LNCAP (cell line): Measurements from ENCODE around the gene CNN2.

Source experiments
- TF ChIP-seq, protein P1 (sequence below): fragments of 450-650 bp; IDR thresholded peaks from 2 replicates; pipeline ENCODE4 v1.5.1; 2017; ENCODE audit warnings: mild to moderate bottlenecking

Gene CNN2

DNA sequence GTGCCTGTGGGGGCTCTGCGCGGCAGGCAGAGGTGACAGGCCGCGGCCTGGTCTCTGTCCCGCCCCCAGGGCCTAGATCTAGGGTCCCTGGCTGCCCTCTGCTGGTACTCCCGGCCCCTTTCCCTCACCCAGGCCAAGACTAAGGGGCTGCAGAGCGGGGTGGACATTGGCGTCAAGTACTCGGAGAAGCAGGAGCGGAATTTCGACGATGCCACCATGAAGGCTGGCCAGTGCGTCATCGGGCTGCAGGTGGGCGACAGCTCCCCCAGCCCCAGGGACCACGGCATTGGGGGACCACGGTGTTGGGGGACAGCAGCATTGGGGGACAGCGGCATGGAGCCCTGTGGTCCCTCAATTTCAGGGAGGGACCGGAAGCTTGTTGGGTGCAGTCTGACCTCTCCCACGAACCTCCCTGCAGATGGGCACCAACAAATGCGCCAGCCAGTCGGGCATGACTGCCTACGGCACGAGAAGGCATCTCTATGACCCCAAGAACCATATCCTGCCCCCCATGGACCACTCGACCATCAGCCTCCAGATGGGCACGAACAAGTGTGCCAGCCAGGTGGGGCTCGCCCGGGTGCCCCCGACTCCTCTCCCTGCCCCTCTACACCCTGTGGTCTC, 9.7 kb downstream of the CNN2 start:
- TF ChIP-seq, protein P1, sequence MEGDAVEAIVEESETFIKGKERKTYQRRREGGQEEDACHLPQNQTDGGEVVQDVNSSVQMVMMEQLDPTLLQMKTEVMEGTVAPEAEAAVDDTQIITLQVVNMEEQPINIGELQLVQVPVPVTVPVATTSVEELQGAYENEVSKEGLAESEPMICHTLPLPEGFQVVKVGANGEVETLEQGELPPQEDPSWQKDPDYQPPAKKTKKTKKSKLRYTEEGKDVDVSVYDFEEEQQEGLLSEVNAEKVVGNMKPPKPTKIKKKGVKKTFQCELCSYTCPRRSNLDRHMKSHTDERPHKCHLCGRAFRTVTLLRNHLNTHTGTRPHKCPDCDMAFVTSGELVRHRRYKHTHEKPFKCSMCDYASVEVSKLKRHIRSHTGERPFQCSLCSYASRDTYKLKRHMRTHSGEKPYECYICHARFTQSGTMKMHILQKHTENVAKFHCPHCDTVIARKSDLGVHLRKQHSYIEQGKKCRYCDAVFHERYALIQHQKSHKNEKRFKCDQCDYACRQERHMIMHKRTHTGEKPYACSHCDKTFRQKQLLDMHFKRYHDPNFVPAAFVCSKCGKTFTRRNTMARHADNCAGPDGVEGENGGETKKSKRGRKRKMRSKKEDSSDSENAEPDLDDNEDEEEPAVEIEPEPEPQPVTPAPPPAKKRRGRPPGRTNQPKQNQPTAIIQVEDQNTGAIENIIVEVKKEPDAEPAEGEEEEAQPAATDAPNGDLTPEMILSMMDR = no peak

DNA sequence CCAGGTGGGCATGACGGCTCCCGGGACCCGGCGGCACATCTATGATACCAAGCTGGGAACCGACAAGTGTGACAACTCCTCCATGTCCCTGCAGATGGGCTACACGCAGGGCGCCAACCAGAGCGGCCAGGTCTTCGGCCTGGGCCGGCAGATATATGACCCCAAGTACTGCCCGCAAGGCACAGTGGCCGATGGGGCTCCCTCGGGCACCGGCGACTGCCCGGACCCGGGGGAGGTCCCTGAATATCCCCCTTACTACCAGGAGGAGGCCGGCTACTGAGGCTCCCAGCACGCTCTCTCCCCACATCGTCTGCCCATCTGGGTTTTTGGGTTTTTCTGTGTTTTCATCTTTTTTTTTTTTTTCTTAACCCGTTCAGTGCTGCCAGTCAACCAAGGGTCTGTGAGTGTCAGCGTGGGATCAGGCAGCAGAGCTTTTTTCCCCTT, 11.2 kb downstream of the CNN2 start:
- TF ChIP-seq, protein P1 = no peak

DNA sequence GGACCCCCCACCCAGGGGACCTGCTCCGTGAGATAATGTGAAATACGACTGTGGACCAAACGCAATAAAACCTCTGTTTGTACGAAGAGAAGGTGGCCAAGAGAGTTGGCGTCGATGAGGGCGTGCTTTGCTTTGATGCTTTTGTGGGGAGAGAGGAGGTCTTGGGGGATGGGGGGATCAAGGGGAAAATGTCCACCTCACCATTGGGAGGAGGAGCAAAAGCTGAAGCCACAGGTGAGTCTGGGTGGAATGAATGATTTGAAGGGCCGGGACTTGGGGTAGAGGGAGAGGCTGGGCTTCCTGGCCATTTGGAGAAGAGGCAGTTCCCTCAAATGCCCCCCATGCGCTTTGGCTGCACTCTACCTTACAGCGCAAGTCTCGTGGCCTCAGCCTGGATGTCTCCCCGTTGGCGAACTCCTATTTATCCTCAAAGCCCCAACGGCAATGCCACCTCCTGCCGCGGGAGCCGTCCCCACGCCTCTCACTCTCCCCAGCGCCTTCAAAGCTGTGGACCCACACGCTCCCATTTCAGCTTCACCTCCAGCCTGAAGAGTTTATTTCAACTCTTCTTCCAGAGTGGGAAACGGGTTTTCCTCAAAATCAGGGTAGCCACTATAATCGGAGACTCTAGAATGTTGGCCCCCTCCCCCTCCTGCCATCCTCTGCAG, 12.7 kb downstream of the CNN2 start:
- TF ChIP-seq, protein P1 = no peak

DNA sequence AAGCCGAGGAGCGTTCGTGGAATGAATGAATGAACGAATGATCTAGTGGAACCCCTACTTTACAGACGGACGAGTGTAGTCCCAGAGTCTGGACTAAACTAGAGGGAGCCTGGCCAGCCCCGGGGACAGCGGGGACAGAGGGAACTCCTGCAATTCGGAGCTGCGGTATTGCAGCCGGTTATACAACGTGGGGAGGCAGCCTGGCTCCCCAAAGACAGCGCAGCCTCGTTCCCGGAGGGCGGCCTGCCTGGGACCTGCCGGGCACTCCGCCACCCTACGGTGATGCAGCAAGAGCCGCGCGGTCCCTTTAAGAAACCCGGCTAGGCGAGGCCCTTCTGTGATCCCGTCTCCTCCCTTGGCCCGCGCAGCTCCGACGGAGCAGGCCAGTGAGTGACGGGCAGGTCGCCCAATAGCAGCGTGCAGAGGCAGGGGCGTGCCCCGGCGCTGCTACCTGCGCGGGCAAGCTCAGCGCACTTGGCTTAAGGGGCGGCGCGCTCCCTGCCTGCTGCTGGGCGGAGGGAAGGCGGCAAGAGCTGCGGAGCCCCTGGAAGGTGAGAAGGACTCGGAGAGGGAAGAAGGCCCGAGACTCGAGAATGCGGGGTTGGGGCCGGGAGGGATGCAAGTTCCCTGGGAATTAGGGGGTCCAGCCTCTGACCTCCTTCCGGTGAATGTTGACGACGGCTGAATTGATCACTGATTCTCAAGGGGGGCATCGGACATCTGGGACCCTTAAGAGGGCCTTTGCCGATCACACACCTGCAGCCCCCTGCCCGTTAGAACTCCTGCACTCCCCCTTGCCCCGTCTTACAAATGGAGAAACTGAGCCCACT, 13.5 kb downstream of the CNN2 start, which contains the start of gene ABCA7:
TSS of gene ABCA7 (plus strand) at position 462 of the 830 bp plus-strand sequence. CDS start 1,255 bp downstream, outside the sequence.
- TF ChIP-seq, protein P1 = no peak

DNA sequence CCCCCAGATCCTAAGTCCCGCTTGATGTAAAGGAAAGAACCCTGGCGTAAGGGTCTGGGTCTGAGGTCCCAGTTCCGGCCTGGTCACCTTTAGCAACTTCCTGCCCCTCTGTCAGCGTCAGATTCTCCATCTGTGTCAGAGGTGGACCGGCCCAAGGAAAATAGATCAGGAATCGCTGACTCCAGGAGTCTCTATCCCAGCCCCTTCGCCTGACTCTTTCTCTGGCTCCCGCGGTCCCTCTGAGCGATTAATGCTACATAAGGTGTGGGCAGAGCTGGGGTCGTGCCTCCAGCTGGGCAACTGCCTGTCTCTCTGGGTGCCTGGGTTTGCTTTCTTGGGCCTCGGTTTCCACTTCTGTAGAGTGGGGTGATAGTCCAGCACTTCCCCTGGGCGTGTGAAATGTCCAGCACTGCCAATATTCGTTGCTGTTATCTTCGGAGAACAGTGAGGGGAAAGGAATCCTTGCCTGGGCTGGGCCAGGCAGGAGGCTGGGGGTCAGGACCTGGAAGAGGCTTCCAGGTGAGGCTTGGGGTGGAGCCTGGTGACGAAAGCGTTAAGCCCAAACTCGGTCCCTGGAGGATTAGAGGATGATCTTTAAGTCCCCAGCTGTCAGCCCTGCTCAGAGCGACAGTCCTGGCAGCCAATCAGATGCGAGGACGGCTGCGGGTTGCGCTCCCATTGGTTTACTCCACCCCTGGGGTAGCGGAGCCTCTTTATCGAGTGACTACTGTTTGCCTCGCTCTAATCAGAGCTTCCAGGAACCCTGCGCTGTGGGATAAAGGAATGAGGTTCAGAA, 14.3 kb downstream of the CNN2 start:
- TF ChIP-seq, protein P1 = no peak

DNA sequence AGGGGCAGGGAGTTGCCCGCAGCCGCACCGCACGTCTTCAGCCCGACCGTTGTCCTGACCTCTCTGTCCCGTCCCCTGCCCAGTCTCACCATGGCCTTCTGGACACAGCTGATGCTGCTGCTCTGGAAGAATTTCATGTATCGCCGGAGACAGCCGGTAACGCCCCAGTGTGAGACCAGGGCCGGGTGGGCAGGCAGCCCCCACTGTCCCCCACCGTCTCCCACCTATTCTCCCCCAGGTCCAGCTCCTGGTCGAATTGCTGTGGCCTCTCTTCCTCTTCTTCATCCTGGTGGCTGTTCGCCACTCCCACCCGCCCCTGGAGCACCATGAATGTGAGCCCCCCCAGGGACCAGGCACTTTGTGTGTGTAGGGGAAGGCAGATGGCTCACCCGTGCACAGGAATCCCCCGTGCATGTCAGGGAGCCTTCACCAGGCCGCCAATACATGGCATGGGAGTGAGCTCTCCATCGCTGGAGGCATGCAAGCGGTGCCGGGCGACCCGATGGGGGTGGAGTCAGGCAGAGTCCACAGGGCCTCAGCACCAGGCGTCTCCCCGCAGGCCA, 14.9 kb downstream of the CNN2 start:
- TF ChIP-seq, protein P1 = no peak
